Heart left ventricle (tissue), 16 donors: ENCODE data around the gene MAFF. TPM values are rescaled to one million over a fixed set of nuclear protein-coding genes. Genes with fewer than 3 reads are reported as not detected.
"Not testable (repeated sequence)": the region's sequence is repeated elsewhere in the genome, so short reads cannot be mapped to it uniquely, and the experiment has no call there.

ENCODE experiments used
- ATAC-seq, 4 donors: fragments of 200-7000 bp; cut with Tn5 transposase; one replicate each; pipeline ENCODE4 v1.9.1; 2020 to 2022; ENCODE audit warnings: moderate library complexity in 4 of 4, mild to moderate bottlenecking in 3 of 4, moderate number of reproducible peaks in 1 of 4
- DNase-seq, 5 donors: peaks; one replicate each; pipeline ENCODE4 v3.0.0-alpha.2; 2020
- H3K27ac ChIP-seq, 12 donors: fragments of 200-600 bp; sonication (generic) in 4 of 12; one replicate each; pipeline versions ENCODE4 v1.5.0 to v1.8.0; 2016 to 2022; ENCODE audit warnings: mild to moderate bottlenecking in 2 of 12
- H3K27me3 ChIP-seq, 9 donors: fragments of 200-600 bp; sonication (generic) in 2 of 9; one replicate each; pipeline versions ENCODE4 v1.5.1 to v1.8.0; 2016 to 2022; ENCODE audit warnings: mild to moderate bottlenecking in 3 of 9
- H3K36me3 ChIP-seq, 9 donors: fragments of 200-600 bp; sonication (generic) in 2 of 9; one replicate each; pipeline versions ENCODE4 v1.5.0 to v1.8.0; 2018 to 2022; ENCODE audit warnings: mild to moderate bottlenecking in 2 of 9
- H3K4me1 ChIP-seq, 12 donors: fragments of 200-600 bp; sonication (generic) in 4 of 12; one replicate each; pipeline versions ENCODE4 v1.5.0 to v1.8.0; 2016 to 2022; ENCODE audit warnings: mild to moderate bottlenecking in 3 of 12
- H3K4me3 ChIP-seq, 12 donors: fragments of 200-600 bp; sonication (generic) in 4 of 12; one replicate each; pipeline versions ENCODE4 v1.5.0 to v1.8.0; 2017 to 2022; ENCODE audit warnings: mild to moderate bottlenecking in 9 of 12, moderate library complexity in 4 of 12
- H3K9me3 ChIP-seq, 12 donors: fragments of 200-600 bp; sonication (generic) in 4 of 12; one replicate each; pipeline versions ENCODE4 v1.5.0 to v1.8.0; 2016 to 2022; ENCODE audit warnings: mild to moderate bottlenecking in 1 of 12
- CTCF ChIP-seq, 12 donors: fragments of 200-600 bp; sonication (generic) in 4 of 12; IDR thresholded peaks; one replicate each; pipeline versions ENCODE4 v1.5.0 to v1.8.0; 2018 to 2022; ENCODE audit warnings: antibody characterized with exemption in 12 of 12, mild to moderate bottlenecking in 5 of 12
- POLR2A ChIP-seq, 2 donors: fragments of 450-650 bp; IDR thresholded peaks; one replicate each; pipeline ENCODE4 v1.6.1; 2017; ENCODE audit warnings: antibody characterized with exemption in 2 of 2, mild to moderate bottlenecking in 2 of 2, moderate library complexity in 2 of 2
- whole genome bisulfite sequencing, 4 donors: extraction: QIAGEN DNeasy Blood & Tissue Kit in 2 of 4; methylation state at CpG; one replicate each; pipeline versions ENCODE4 v1.1.5 to v1.1.7; 2013 to 2018; 5-methylcytosine and 5-hydroxymethylcytosine counted together
- intact Hi-C, 10 donors: fragments of 100-400 bp; cut with DNase I; formaldehyde crosslinking; loops; one replicate each; pipeline versions ENCODE4 v1.11.1 to v1.14.2; 2022
- polyA plus RNA-seq, 2 donors: library from polyadenylated mRNA; stranded (reverse); fragments of 200-250 nt; gene quantifications; one replicate each; pipeline ENCODE4 v1.2.3, GENCODE V29; 2013
- total RNA-seq, 9 donors: library from RNA; depleted of rRNA in 2 of 9; stranded (reverse); fragments of >200 nt in 2 of 9; fragmentation: NEBNext Ultra II Directional in 3 of 9; extraction: Animal tissue kit (Norgen Biotek cat#: 25700) in 3 of 9; gene quantifications; one replicate each; pipeline versions ENCODE4 v1.1.0 to v1.2.4, GENCODE V29; 2016 to 2023
- donor health status: ischemic (EF 13 %, LVEDD 7.1; RV severe dilation, severe dysfunction).
- donor health status: healthy with polysubstance abuse.
- donor health status: DM: no; HTN: yes; CAD: no.
- donor health status: DM: no; HTN: no; CAD: no.
- donor health status: ischemic (EF 25% LVEDD 6.9; RV normal size, moderate dysfunction).
- donor health status: ischemic (EF 25% LVEDD 5.7; RV mildly dilated, moderate dysfunction).
- donor health status: healthy.
- donor health status: DM: yes; HTN: yes; CAD: no.
- donor health status: ischemic (EF 35%, LVEDD 5.7; RV mildly dilated, moderate dysfunction).
- donor health status: nonischemic (EF 11% LVEDD 7.7; RV severe dilation, severe dysfunction).
- donor health status: DM: yes; HTN: yes; CAD: no.
- donor health status: PGD.
- donor health status: ischemic (EF 29% LVEDD 5.4; RV normal size, mild dysfunction).
- donor health status: nonischemic (EF 23%, LVEDD 6.1; RV moderate dilation, normal function).

MAFF gene
- total and polyA plus RNA-seq, 11 donors = 1.9 to 36.0 (median 4.7) TPM

GRCh38 chr22:38233427-38233826, 31.6 kb downstream of the MAFF start:
- DNase-seq = no peak
- Histone ChIP-seq H3K36me3 (peaks cover 0 to 81% (median 69%) of the 10 kb centered on the region in 9 donors), H3K27ac (no peak overlapping the region), H3K4me1 (peaks cover 0 to 63% (median 25%) of the 10 kb centered on the region in 12 donors), H3K4me3 (no peak overlapping the region), H3K27me3 (no peaks in the 10 kb centered on the region), H3K9me3 (no peaks in the 10 kb centered on the region)
- ATAC-seq = no peak
- TF ChIP-seq POLR2A (IDR thresholded peaks at IDR 0.05) (no peak), CTCF (IDR thresholded peaks at IDR 0.05) (no peak)
- WGBS, 4 donors = 74 to 89% (median 84%) methylated on average over 6 of the region's 6 CpGs
- intact Hi-C loops = loop anchor here in 4 of 10 donors (5.0 to 10.0 kb wide), 4 partner anchors 116 to 179 kb away; partner anchors contain the start of genes BAIAP2L2 (in 1 of the 4) and PICK1 (in 1 of the 4)

- not testable (repeated sequence) for H3K27me3 ChIP-seq, H3K27ac ChIP-seq, H3K4me3 ChIP-seq, ATAC-seq, H3K9me3 ChIP-seq, DNase-seq
- peaks cover 0 to 81% (median 67%) of the 10 kb centered on the region in 9 donors for H3K36me3 ChIP-seq
- intact Hi-C loops = loop anchor here in 4 of 10 donors (5.0 to 10.0 kb wide), 4 partner anchors 117 to 179 kb away; partner anchors contain the start of genes BAIAP2L2 (in 1 of the 4) and PICK1 (in 1 of the 4)
- H3K4me1 ChIP-seq = peaks cover 3 to 65% (median 25%) of the 10 kb centered on the region in 12 donors
- 96 to 98% (median 96%) methylated on average over 10 of the region's 10 CpGs for WGBS, 4 donors
These were observed 32.1 kb downstream of the MAFF start for GRCh38 chr22:38233856-38234255.

GRCh38 chr22:38235240-38235850, 33.6 kb downstream of the MAFF start:
- DNase-seq (no peak), ATAC-seq (no peak)
- intact Hi-C loops = loop anchor here in 3 of 10 donors (10.0 kb wide), 3 partner anchors 121 to 181 kb away; partner anchors contain the start of genes BAIAP2L2 (in 1 of the 3) and PICK1 (in 1 of the 3)
- peaks cover 0 to 67% (median 32%) of the 10 kb centered on the region in 12 donors for H3K4me1 ChIP-seq
- WGBS, 4 donors = 75 to 76% (median 75%) methylated on average over 13 to 14 of the region's 14 CpGs
- no peak overlapping the region for H3K27ac ChIP-seq
- no peaks in the 10 kb centered on the region for H3K9me3 ChIP-seq
- H3K4me3 ChIP-seq = no peak overlapping the region
- no peak for TF ChIP-seq POLR2A (IDR thresholded peaks at IDR 0.05)
- TF ChIP-seq CTCF (IDR thresholded peaks at IDR 0.05) = no peak
- H3K36me3 ChIP-seq = peaks cover 0 to 78% (median 64%) of the 10 kb centered on the region in 9 donors
- H3K27me3 ChIP-seq = no peaks in the 10 kb centered on the region

- TF ChIP-seq CTCF (IDR thresholded peaks at IDR 0.05) (no peak), POLR2A (IDR thresholded peaks at IDR 0.05) (no peak)
- ATAC-seq (no peak), DNase-seq (peak in 1 of 5 donors; percentile 19)
- H3K36me3 ChIP-seq = peaks cover 0 to 66% (median 49%) of the 10 kb centered on the region in 9 donors
- intact Hi-C loops = loop anchor here in 3 of 10 donors (10.0 kb wide), 3 partner anchors 122 to 182 kb away; partner anchors contain the start of genes BAIAP2L2 (in 1 of the 3) and PICK1 (in 1 of the 3)
- H3K9me3 ChIP-seq = no peaks in the 10 kb centered on the region
- no peaks in the 10 kb centered on the region for H3K27me3 ChIP-seq
- H3K4me1 ChIP-seq = peaks cover 0 to 62% (median 27%) of the 10 kb centered on the region in 12 donors
- WGBS, 4 donors = 71 to 86% (median 79%) methylated on average over 8 of the region's 8 CpGs
- H3K27ac ChIP-seq = peak overlapping the region in 2 of 12 donors; percentile 5 to 12
- no peak overlapping the region for H3K4me3 ChIP-seq
These were observed 35.0 kb downstream of the MAFF start for GRCh38 chr22:38236786-38237185.
